ENCODE data around the gene CPT1A.

Gene CPT1A

GRCh38 chr11:68852628-68853027 lies 10.9 kb upstream of the CPT1A start:
- H2AFZ ChIP-seq (ENCODE audit: low read depth) = no peak overlapping the region
- H3K4me2 ChIP-seq = no peak overlapping the region
- no peaks in the 10 kb centered on the region for H3K27me3 ChIP-seq (ENCODE audit: insufficient read depth, low read depth)

GRCh38 chr11:68848429-68848828 lies 6.7 kb upstream of the CPT1A start:
- Histone ChIP-seq H3K27me3 (ENCODE audit: insufficient read depth, low read depth) (no peaks in the 10 kb centered on the region), H3K36me3 (ENCODE audit: insufficient read depth) (no peaks in the 10 kb centered on the region), H3K4me2 (no peak overlapping the region), H2AFZ (ENCODE audit: low read depth) (no peak overlapping the region), H3K9ac (no peak overlapping the region), H4K20me1 (ENCODE audit: insufficient read depth) (no peaks in the 10 kb centered on the region), H3K79me2 (ENCODE audit: insufficient read depth, low read depth) (no peaks in the 10 kb centered on the region), H3K4me3 (IDR thresholded peaks at IDR 0.05; ENCODE audit: insufficient read depth, low read depth, low read length) (no peak overlapping the region), H3K27ac (no peak overlapping the region), H3K4me1 (ENCODE audit: low read depth, poor library complexity, severe bottlenecking) (peaks cover 6% of the 10 kb centered on the region)
- TF ChIP-seq CTCF (conservative IDR thresholded peaks at IDR 0.05; ENCODE audit: low read depth, low read length) = no peak

More at GRCh38 chr11:68852628-68853027, 10.9 kb upstream of the CPT1A start:
- no peaks in the 10 kb centered on the region for H3K36me3 ChIP-seq (ENCODE audit: insufficient read depth)
- TF ChIP-seq CTCF (conservative IDR thresholded peaks at IDR 0.05; ENCODE audit: low read depth, low read length) = no peak
- H3K4me3 ChIP-seq (IDR thresholded peaks at IDR 0.05; ENCODE audit: insufficient read depth, low read depth, low read length) = no peak overlapping the region
- no peaks in the 10 kb centered on the region for H3K79me2 ChIP-seq (ENCODE audit: insufficient read depth, low read depth)
- no peaks in the 10 kb centered on the region for H4K20me1 ChIP-seq (ENCODE audit: insufficient read depth)
- H3K27ac ChIP-seq = no peak overlapping the region
- no peak overlapping the region for H3K9ac ChIP-seq
- H3K4me1 ChIP-seq (ENCODE audit: low read depth, poor library complexity, severe bottlenecking) = no peaks in the 10 kb centered on the region

- H3K4me2 ChIP-seq = no peak overlapping the region
- no peaks in the 10 kb centered on the region for H3K36me3 ChIP-seq (ENCODE audit: insufficient read depth)
- no peaks in the 10 kb centered on the region for H3K27me3 ChIP-seq (ENCODE audit: insufficient read depth, low read depth)
- no peak overlapping the region for H3K4me3 ChIP-seq (IDR thresholded peaks at IDR 0.05; ENCODE audit: insufficient read depth, low read depth, low read length)
- H2AFZ ChIP-seq (ENCODE audit: low read depth) = no peak overlapping the region
- no peak overlapping the region for H3K27ac ChIP-seq
- no peak overlapping the region for H3K9ac ChIP-seq
- H3K79me2 ChIP-seq (ENCODE audit: insufficient read depth, low read depth) = no peaks in the 10 kb centered on the region
- peaks cover 13% of the 10 kb centered on the region for H3K4me1 ChIP-seq (ENCODE audit: low read depth, poor library complexity, severe bottlenecking)
- H4K20me1 ChIP-seq (ENCODE audit: insufficient read depth) = no peaks in the 10 kb centered on the region
- TF ChIP-seq CTCF (conservative IDR thresholded peaks at IDR 0.05; ENCODE audit: low read depth, low read length) = no peak
Observed at GRCh38 chr11:68847395-68847794, 5.7 kb upstream of the CPT1A start.

- H2AFZ ChIP-seq (ENCODE audit: low read depth) = no peak overlapping the region
- TF ChIP-seq CTCF (conservative IDR thresholded peaks at IDR 0.05; ENCODE audit: low read depth, low read length) = no peak
- H3K9ac ChIP-seq = no peak overlapping the region
- H3K4me2 ChIP-seq = no peak overlapping the region
- no peak overlapping the region for H3K4me3 ChIP-seq (IDR thresholded peaks at IDR 0.05; ENCODE audit: insufficient read depth, low read depth, low read length)
- H3K4me1 ChIP-seq (ENCODE audit: low read depth, poor library complexity, severe bottlenecking) = peaks cover 18% of the 10 kb centered on the region
- no peaks in the 10 kb centered on the region for H3K36me3 ChIP-seq (ENCODE audit: insufficient read depth)
- no peaks in the 10 kb centered on the region for H4K20me1 ChIP-seq (ENCODE audit: insufficient read depth)
- no peak overlapping the region for H3K27ac ChIP-seq
- no peaks in the 10 kb centered on the region for H3K27me3 ChIP-seq (ENCODE audit: insufficient read depth, low read depth)
- H3K79me2 ChIP-seq (ENCODE audit: insufficient read depth, low read depth) = no peaks in the 10 kb centered on the region
Observed at GRCh38 chr11:68845351-68846002, 3.8 kb upstream of the CPT1A start.
